B cell (primary cell): ENCODE data around the gene GNB5. TPM values are rescaled to one million over a fixed set of nuclear protein-coding genes. Genes with fewer than 3 reads are reported as not detected.

Source experiments
- ATAC-seq: fragments of 200-7000 bp; cut with Tn5 transposase; one replicate; pipeline ENCODE4 v1.10.0; 2021; ENCODE audit warnings: low read depth, mild to moderate bottlenecking, moderate number of reproducible peaks, moderate library complexity
- CTCF ChIA-PET: fragments of 350-600 bp; sonication (Branson Sonifier 250); formaldehyde crosslinking; loops from one replicate; lab custom pipeline; 2021; ENCODE audit warnings: antibody characterized with exemption, inconsistent platforms; lab: Charles Lee
- POLR2A ChIA-PET: fragments of 350-600 bp; sonication (Branson Sonifier 250); formaldehyde crosslinking; loops from one replicate; lab custom pipeline; 2021; ENCODE audit warnings: antibody characterized with exemption; lab: Charles Lee
- DNase-seq: peaks from one replicate; pipeline ENCODE4 v3.0.0; 2013
- H2AFZ ChIP-seq: 2 replicates; pipeline ENCODE4 v1.6.1; 2012; ENCODE audit warnings: mild to moderate bottlenecking, low read depth, low read length; ENCODE audit not compliant: insufficient read depth, poor library complexity, severe bottlenecking
- H3K27ac ChIP-seq, 2 donors: 1 replicate in 1 of 2; 2 replicates in 1 of 2; pipeline ENCODE4 v1.5.1; 2012 to 2013; ENCODE audit warnings: low read length in 2 of 2, mild to moderate bottlenecking in 2 of 2, moderate library complexity in 1 of 2
- H3K27me3 ChIP-seq, 4 experiments: fragments of 200-600 bp in 1 of 4; sonication (generic) in 1 of 4; replicated peaks in 1 of 4; 1 replicate in 2 of 4; 2 replicates in 2 of 4; pipeline versions ENCODE4 v1.6.1 to v1.7.0; 2013 to 2016; ENCODE audit warnings: low read length in 3 of 4, mild to moderate bottlenecking in 2 of 4, mixed read lengths in 1 of 4, moderate library complexity in 1 of 4; ENCODE audit not compliant: insufficient read depth in 4 of 4, control insufficient read depth in 3 of 4; ENCODE audit errors: control extremely low read depth in 1 of 4
- H3K36me3 ChIP-seq, 2 experiments: replicated peaks in 1 of 2; 1 replicate in 1 of 2; 2 replicates in 1 of 2; pipeline versions ENCODE4 v1.6.1 to v1.7.1; 2013; ENCODE audit warnings: low read length in 1 of 2; ENCODE audit not compliant: insufficient read depth in 2 of 2, control insufficient read depth in 1 of 2; ENCODE audit errors: control extremely low read depth in 1 of 2, extremely low read depth in 1 of 2
- H3K4me1 ChIP-seq, 2 donors: fragments of 200-600 bp in 1 of 2; sonication (generic) in 1 of 2; 1 replicate in 1 of 2; 2 replicates in 1 of 2; pipeline versions ENCODE4 v1.5.1 to v1.6.1; 2013 to 2017; ENCODE audit warnings: low read length in 2 of 2; ENCODE audit not compliant: control insufficient read depth in 2 of 2, insufficient read depth in 2 of 2
- H3K4me2 ChIP-seq: replicated peaks from 2 replicates; pipeline ENCODE3; 2012; ENCODE audit warnings: mild to moderate bottlenecking, low read depth, low read length; ENCODE audit not compliant: poor library complexity, severe bottlenecking
- H3K4me3 ChIP-seq, 5 experiments: fragments of 200-600 bp in 1 of 5; sonication (generic) in 1 of 5; 1 replicate in 3 of 5; 2 replicates in 2 of 5; pipeline versions ENCODE4 v1.5.1 to v1.7.0; 2011 to 2016; ENCODE audit warnings: low read length in 4 of 5, mild to moderate bottlenecking in 4 of 5, low read depth in 2 of 5, control low read depth in 1 of 5, moderate library complexity in 1 of 5; ENCODE audit not compliant: insufficient read depth in 1 of 5; ENCODE audit errors: control extremely low read depth in 1 of 5, extremely low read depth in 1 of 5
- H3K79me2 ChIP-seq: fragments of 200-600 bp; sonication (generic); one replicate; pipeline ENCODE4 v1.6.0; 2016; ENCODE audit warnings: low read length; ENCODE audit not compliant: control insufficient read depth, insufficient read depth
- H3K9ac ChIP-seq: fragments of 200-600 bp; sonication (generic); 2 replicates; pipeline ENCODE4 v1.6.1; 2017; ENCODE audit warnings: mild to moderate bottlenecking, low read length, moderate library complexity
- H3K9me3 ChIP-seq, 3 donors: one replicate each; pipeline versions ENCODE4 v1.6.1 to v1.7.1; 2013; ENCODE audit warnings: low read length in 2 of 3; ENCODE audit not compliant: control insufficient read depth in 2 of 3, insufficient read depth in 1 of 3; ENCODE audit errors: control extremely low read depth in 1 of 3
- H4K20me1 ChIP-seq: 2 replicates; pipeline ENCODE4 v1.6.0; 2012; ENCODE audit warnings: mild to moderate bottlenecking, low read length; ENCODE audit not compliant: insufficient read depth, control insufficient read depth, poor library complexity, severe bottlenecking
- H3K27ac Mint-ChIP-seq: one replicate; pipeline ENCODE4 v1.8.0; 2021; ENCODE audit warnings: mixed read lengths
- H3K27me3 Mint-ChIP-seq: one replicate; pipeline ENCODE4 v1.8.0; 2021; ENCODE audit warnings: mixed read lengths
- H3K4me1 Mint-ChIP-seq: one replicate; pipeline ENCODE4 v1.8.0; 2021; ENCODE audit warnings: mixed read lengths
- H3K4me3 Mint-ChIP-seq: one replicate; pipeline ENCODE4 v1.8.0; 2021; ENCODE audit warnings: mixed read lengths
- H3K9me3 Mint-ChIP-seq: one replicate; pipeline ENCODE4 v1.8.0; 2022; ENCODE audit warnings: mixed read lengths; ENCODE audit not compliant: insufficient read depth
- EZH2 ChIP-seq: IDR thresholded peaks from 2 replicates; pipeline ENCODE4 v1.6.1; 2012; ENCODE audit warnings: borderline replicate concordance, low read depth, mild to moderate bottlenecking, moderate library complexity, low read length; ENCODE audit not compliant: insufficient read depth, poor library complexity, severe bottlenecking
- WGBS: methylation state at CpG from one replicate; pipeline ENCODE4 v1.1.5; 2013; ENCODE audit warnings: missing lambda C conversion rate; ENCODE audit not compliant: insufficient coverage; 5-methylcytosine and 5-hydroxymethylcytosine counted together
- intact Hi-C: fragments of 100-400 bp; cut with micrococcal nuclease; formaldehyde crosslinking; loops from one replicate; pipeline ENCODE4 v1.10.0; 2022
- polyA plus RNA-seq: library from polyadenylated mRNA; depleted of rRNA; stranded (reverse); fragments of >200 nt; gene quantifications from 2 replicates; pipeline ENCODE4 v1.2.3, GENCODE V29; 2012
- total RNA-seq, 2 donors: library from RNA; stranded (reverse); fragments of 120-200 nt in 1 of 2; gene quantifications; 1 replicate in 1 of 2; 2 replicates in 1 of 2; pipeline versions ENCODE4 v1.2.3 to v1.2.4, GENCODE V29; 2013 to 2022
- TF ChIP-seq, protein P1 (sequence below): fragments of 200-600 bp; IDR thresholded peaks from one replicate; pipeline ENCODE4 v1.8.0; 2022; ENCODE audit warnings: antibody characterized with exemption, mild to moderate bottlenecking

The GNB5 gene
- total and polyA plus RNA-seq, 2 donors (not counting 1 experiment from before 2014, with no cell fraction given) = 58.5 to 142 TPM

DNA sequence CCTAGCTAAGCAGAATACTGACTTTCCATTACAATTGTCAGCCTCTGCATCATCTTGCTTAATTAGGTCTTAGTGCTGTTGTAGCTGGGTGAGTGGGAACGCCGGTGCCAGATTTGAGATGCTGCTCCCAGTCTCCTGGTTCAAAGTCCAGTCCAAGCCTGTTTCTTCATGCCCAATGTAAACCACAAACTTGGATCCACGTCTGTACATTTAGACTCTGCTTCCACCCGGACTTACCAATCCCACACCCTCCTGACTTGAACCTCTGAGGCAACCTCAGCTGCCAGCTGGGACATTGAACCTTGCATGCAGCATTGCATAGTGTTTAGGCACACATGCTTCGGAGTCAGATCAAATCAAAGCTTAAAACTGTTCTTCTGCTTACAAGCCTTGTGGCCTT is 121.6 kb downstream of the GNB5 start:
- Mint-ChIP-seq H3K27ac (no peak overlapping the region), H3K27me3 (no peaks in the 10 kb centered on the region), H3K9me3 (no peaks in the 10 kb centered on the region), H3K4me3 (no peak overlapping the region), H3K4me1 (peaks cover 10% of the 10 kb centered on the region)
- Histone ChIP-seq H3K9ac (no peak overlapping the region), H2AFZ (no peak overlapping the region), H3K27me3 (no peaks in the 10 kb centered on the region), H3K4me1 (peaks cover 0 to 6% of the 10 kb centered on the region in 2 donors), H3K27ac (no peak overlapping the region), H3K79me2 (no peaks in the 10 kb centered on the region), H4K20me1 (no peaks in the 10 kb centered on the region), H3K9me3 (no peaks in the 10 kb centered on the region), H3K4me3 (no peak overlapping the region), H3K36me3 (no peaks in the 10 kb centered on the region), H3K4me2 (no peak overlapping the region)
- whole genome bisulfite sequencing = 100% methylated on average over 4 of the region's 5 CpGs
- DNase-seq (no peak), ATAC-seq (no peak)
- intact Hi-C loops = no loop called here
- CTCF ChIA-PET = interaction anchor here (1.2 to 3.3 kb wide), 2 partner anchors 10 to 23 kb away, joined by 4 to 21 read pairs; no protein-coding TSS in a partner anchor
- POLR2A ChIA-PET = no interaction called here
- TF ChIP-seq EZH2 = no peak
- TF ChIP-seq, protein P1, sequence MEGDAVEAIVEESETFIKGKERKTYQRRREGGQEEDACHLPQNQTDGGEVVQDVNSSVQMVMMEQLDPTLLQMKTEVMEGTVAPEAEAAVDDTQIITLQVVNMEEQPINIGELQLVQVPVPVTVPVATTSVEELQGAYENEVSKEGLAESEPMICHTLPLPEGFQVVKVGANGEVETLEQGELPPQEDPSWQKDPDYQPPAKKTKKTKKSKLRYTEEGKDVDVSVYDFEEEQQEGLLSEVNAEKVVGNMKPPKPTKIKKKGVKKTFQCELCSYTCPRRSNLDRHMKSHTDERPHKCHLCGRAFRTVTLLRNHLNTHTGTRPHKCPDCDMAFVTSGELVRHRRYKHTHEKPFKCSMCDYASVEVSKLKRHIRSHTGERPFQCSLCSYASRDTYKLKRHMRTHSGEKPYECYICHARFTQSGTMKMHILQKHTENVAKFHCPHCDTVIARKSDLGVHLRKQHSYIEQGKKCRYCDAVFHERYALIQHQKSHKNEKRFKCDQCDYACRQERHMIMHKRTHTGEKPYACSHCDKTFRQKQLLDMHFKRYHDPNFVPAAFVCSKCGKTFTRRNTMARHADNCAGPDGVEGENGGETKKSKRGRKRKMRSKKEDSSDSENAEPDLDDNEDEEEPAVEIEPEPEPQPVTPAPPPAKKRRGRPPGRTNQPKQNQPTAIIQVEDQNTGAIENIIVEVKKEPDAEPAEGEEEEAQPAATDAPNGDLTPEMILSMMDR = no peak

DNA sequence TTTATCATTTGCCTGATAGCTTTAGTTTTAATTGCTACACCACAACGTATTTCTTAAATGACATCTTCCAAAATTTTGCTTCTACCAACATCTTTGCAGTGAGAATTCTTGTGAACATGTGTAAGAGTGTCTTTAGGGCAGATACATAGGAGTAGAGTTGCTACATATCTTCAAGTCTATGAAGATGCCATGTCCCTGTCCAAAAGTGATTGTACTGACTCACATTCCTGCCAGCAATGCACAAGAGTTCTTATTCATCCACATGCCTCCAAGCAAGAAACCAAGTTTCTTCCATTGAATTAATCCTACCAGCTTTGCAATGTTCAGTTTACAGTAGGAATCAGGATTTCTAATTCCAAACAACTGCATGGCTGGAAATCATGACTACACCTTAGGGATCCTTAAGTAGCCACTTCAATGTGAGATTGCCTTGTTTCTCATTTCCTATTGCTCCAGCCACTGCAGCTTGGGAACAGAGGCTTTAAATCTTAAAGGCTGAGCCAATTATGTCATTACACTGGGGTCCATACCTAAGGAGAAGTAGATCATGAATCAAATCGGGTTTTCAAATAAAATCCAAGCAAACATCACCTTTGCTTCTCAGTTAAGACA is 123.1 kb downstream of the GNB5 start:
- Histone ChIP-seq H4K20me1 (no peaks in the 10 kb centered on the region), H3K9me3 (no peaks in the 10 kb centered on the region), H3K4me3 (no peak overlapping the region), H3K36me3 (peaks cover 0 to 4% of the 10 kb centered on the region in 2 experiments), H3K79me2 (no peaks in the 10 kb centered on the region), H3K27ac (no peak overlapping the region), H3K4me1 (peaks cover 0 to 6% of the 10 kb centered on the region in 2 donors), H2AFZ (no peak overlapping the region), H3K9ac (no peak overlapping the region), H3K4me2 (no peak overlapping the region), H3K27me3 (no peaks in the 10 kb centered on the region)
- POLR2A ChIA-PET = no interaction called here
- Mint-ChIP-seq H3K27ac (no peak overlapping the region), H3K4me1 (peaks cover 10% of the 10 kb centered on the region), H3K27me3 (no peaks in the 10 kb centered on the region), H3K4me3 (no peak overlapping the region), H3K9me3 (no peaks in the 10 kb centered on the region)
- TF ChIP-seq EZH2 = no peak
- TF ChIP-seq, protein P1 = no peak
- WGBS = 100% methylated on average over 1 of the region's 2 CpGs
- intact Hi-C loops = no loop called here
- ATAC-seq = no peak
- CTCF ChIA-PET = interaction anchor here (2.3 to 3.3 kb wide), 2 partner anchors 11 kb away, joined by 20 to 21 read pairs; no protein-coding TSS in a partner anchor
- DNase-seq = no peak
